Measurements from ENCODE around the gene CHN2.

The CHN2 gene

DNA sequence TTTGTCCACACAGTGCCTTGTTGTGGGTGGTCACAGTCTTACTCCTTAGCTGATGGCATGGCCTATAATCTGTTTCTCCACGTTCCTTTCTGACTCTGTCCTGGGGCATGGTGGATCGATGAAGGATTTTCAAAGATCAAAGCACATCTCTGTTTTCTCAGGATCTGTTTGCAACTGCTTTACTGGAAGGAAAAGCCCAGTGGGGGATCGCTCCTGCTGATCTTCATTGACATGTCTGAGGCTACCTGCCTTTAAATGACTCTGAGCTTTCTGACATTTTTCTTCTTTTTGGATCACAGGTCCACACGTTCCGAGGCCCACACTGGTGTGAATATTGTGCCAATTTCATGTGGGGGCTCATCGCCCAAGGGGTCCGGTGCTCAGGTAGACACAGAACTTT is 301.1 kb downstream of the CHN2 start:
- no peak for TF ChIP-seq CTCF (IDR thresholded peaks at IDR 0.05)
- no peak overlapping the region for H2AFZ ChIP-seq
- no peak overlapping the region for H3K27ac ChIP-seq

DNA sequence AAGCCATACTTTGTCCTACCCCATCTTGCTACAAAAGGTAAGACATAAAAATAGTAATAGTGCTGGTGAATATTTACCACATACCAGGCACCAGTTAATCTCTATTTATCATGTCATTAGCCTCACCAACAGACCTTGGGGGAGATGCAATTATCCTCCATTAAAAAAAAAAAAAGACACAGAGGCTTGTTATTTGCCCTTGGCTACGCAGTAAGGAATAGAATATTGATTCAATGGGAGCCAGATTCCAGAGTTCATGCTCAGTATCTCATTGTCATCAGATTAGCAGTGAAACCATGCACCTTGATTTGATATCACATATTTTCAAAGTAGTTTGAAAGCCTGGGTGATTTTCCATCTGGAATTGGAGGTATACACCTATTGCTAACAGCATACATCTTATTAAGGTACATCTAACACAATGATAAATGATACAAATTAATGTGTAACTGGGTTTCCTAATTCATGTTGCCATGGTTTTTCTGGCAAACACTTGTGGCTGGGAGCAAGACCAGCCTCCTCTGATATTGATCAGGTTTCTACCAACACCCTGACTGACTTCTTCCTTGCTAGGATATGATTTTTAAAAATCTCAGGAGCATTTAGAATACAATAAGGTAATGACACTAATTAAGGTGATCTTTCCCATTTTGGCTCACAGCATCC is 301.9 kb downstream of the CHN2 start:
- H3K4me2 ChIP-seq (ENCODE audit: low read length) = no peak overlapping the region
- no peak overlapping the region for H2AFZ ChIP-seq
- no peaks in the 10 kb centered on the region for H3K36me3 ChIP-seq (ENCODE audit: control insufficient read depth, insufficient read depth, low read length)
- no peak overlapping the region for H3K4me3 ChIP-seq (ENCODE audit: low read depth, low read length)
- no peaks in the 10 kb centered on the region for H3K27me3 ChIP-seq (ENCODE audit: control insufficient read depth, insufficient read depth, low read length)
- H3K9ac ChIP-seq = no peak overlapping the region
- H3K4me1 ChIP-seq = no peaks in the 10 kb centered on the region
- no peak for TF ChIP-seq CTCF (IDR thresholded peaks at IDR 0.05)
- H3K27ac ChIP-seq = no peak overlapping the region
- H3K9me3 ChIP-seq (ENCODE audit: control insufficient read depth, low read length) = no peaks in the 10 kb centered on the region
- H3K79me2 ChIP-seq = no peaks in the 10 kb centered on the region

More for the DNA sequence above, 301.1 kb downstream of the CHN2 start:
- no peaks in the 10 kb centered on the region for H3K9me3 ChIP-seq (ENCODE audit: control insufficient read depth, low read length)
- no peaks in the 10 kb centered on the region for H3K79me2 ChIP-seq
- H3K4me1 ChIP-seq = no peaks in the 10 kb centered on the region
- H3K9ac ChIP-seq = no peak overlapping the region
- no peak overlapping the region for H3K4me3 ChIP-seq (ENCODE audit: low read depth, low read length)
- no peak overlapping the region for H3K4me2 ChIP-seq (ENCODE audit: low read length)
- no peaks in the 10 kb centered on the region for H3K36me3 ChIP-seq (ENCODE audit: control insufficient read depth, insufficient read depth, low read length)
- H3K27me3 ChIP-seq (ENCODE audit: control insufficient read depth, insufficient read depth, low read length) = no peaks in the 10 kb centered on the region

DNA sequence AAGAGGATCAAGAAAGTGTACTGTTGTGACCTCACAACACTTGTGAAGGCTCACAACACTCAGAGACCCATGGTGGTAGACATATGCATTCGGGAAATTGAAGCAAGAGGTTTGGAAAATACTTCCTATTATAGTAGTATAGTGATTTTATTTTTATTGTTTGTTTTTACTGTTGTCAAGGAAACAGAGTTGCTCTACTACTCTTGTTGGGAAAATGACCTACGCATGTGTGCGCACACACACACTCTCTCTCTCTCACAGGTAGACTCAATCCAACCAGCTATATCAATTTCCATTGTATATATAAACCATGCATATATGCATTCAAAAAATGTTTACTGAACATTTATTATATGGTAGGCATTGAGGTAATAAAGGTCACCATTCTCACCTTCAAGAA is 305.4 kb downstream of the CHN2 start:
- H3K79me2 ChIP-seq = no peaks in the 10 kb centered on the region

DNA sequence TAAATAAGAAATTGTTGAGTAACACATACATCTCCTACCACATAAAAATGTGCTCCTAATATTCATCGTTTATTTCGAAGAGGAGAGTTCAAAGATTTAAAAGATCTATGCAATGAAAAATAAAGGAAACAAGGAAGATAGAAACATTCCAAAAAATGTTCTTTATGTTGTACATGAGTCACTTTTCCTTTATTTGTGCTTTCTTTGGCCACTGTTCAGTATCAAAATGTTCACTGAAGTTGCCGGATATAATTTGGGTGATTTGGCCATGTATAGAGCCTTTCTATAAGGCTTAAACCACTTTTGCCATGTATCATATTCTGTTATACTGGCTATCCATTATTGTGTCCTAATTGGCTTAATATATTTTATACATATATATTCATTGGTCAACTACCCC is 306.1 kb downstream of the CHN2 start:
- Histone ChIP-seq H3K4me3 (ENCODE audit: low read depth, low read length) (no peak overlapping the region), H3K4me1 (no peaks in the 10 kb centered on the region), H3K36me3 (ENCODE audit: control insufficient read depth, insufficient read depth, low read length) (no peaks in the 10 kb centered on the region), H3K27ac (no peak overlapping the region), H3K9ac (no peak overlapping the region), H3K4me2 (ENCODE audit: low read length) (no peak overlapping the region), H3K79me2 (no peaks in the 10 kb centered on the region), H2AFZ (no peak overlapping the region), H3K27me3 (ENCODE audit: control insufficient read depth, insufficient read depth, low read length) (no peaks in the 10 kb centered on the region), H3K9me3 (ENCODE audit: control insufficient read depth, low read length) (no peaks in the 10 kb centered on the region)
- no peak for TF ChIP-seq CTCF (IDR thresholded peaks at IDR 0.05)

More for the DNA sequence above, 305.4 kb downstream of the CHN2 start:
- H3K27ac ChIP-seq = no peak overlapping the region
- H3K27me3 ChIP-seq (ENCODE audit: control insufficient read depth, insufficient read depth, low read length) = no peaks in the 10 kb centered on the region
- no peak overlapping the region for H2AFZ ChIP-seq
- H3K9me3 ChIP-seq (ENCODE audit: control insufficient read depth, low read length) = no peaks in the 10 kb centered on the region
- H3K4me2 ChIP-seq (ENCODE audit: low read length) = no peak overlapping the region
- no peak for TF ChIP-seq CTCF (IDR thresholded peaks at IDR 0.05)
- no peak overlapping the region for H3K4me3 ChIP-seq (ENCODE audit: low read depth, low read length)
- no peak overlapping the region for H3K9ac ChIP-seq
- H3K4me1 ChIP-seq = no peaks in the 10 kb centered on the region
- no peaks in the 10 kb centered on the region for H3K36me3 ChIP-seq (ENCODE audit: control insufficient read depth, insufficient read depth, low read length)

GRCh38 chr7:29502133-29502532 is 307.6 kb downstream of the CHN2 start:
- Histone ChIP-seq H3K27ac (no peak overlapping the region), H3K79me2 (no peaks in the 10 kb centered on the region), H3K9ac (no peak overlapping the region), H3K27me3 (ENCODE audit: control insufficient read depth, insufficient read depth, low read length) (no peaks in the 10 kb centered on the region), H3K9me3 (ENCODE audit: control insufficient read depth, low read length) (no peaks in the 10 kb centered on the region), H3K36me3 (ENCODE audit: control insufficient read depth, insufficient read depth, low read length) (no peaks in the 10 kb centered on the region), H3K4me2 (ENCODE audit: low read length) (no peak overlapping the region), H3K4me3 (ENCODE audit: low read depth, low read length) (no peak overlapping the region), H2AFZ (no peak overlapping the region), H3K4me1 (no peaks in the 10 kb centered on the region)
- TF ChIP-seq CTCF (IDR thresholded peaks at IDR 0.05) = no peak

All from parathyroid adenoma (tissue), 2 donors.